Neural cell (in vitro differentiated cells): ENCODE results near the gene ESPNL. TPM values are rescaled to one million over a fixed set of nuclear protein-coding genes. Genes with fewer than 3 reads are reported as not detected.

Experiments
- H2AFZ ChIP-seq: fragments of 200-600, 300-800 bp; sonication (generic), shearing (Covaris generic); 2 replicates; pipeline ENCODE4 v1.6.0; 2014; ENCODE audit warnings: low read depth, mild to moderate bottlenecking, antibody characterized with exemption, low read length, moderate library complexity
- H3F3A ChIP-seq: fragments of 200-600 bp; shearing (Covaris generic); 2 replicates; pipeline ENCODE4 v1.6.1; 2016; ENCODE audit warnings: mild to moderate bottlenecking, moderate library complexity, mixed read lengths, antibody characterized with exemption, low read length; ENCODE audit not compliant: insufficient read depth, poor library complexity, severe bottlenecking
- H3K27ac ChIP-seq: fragments of 200-600, 300-800 bp; sonication (generic), shearing (Covaris generic); 2 replicates; pipeline ENCODE4 v1.5.1; 2014; ENCODE audit warnings: mild to moderate bottlenecking, low read length, moderate library complexity
- H3K27me3 ChIP-seq: fragments of 300-800, 200-600 bp; sonication (generic), shearing (Covaris generic); 2 replicates; pipeline ENCODE4 v1.6.0; 2014; ENCODE audit warnings: mild to moderate bottlenecking, low read depth, low read length, moderate library complexity; ENCODE audit not compliant: insufficient read depth
- H3K36me3 ChIP-seq: fragments of 300-800, 200-600 bp; sonication (generic), shearing (Covaris generic); 2 replicates; pipeline ENCODE4 v1.5.1; 2014; ENCODE audit warnings: mild to moderate bottlenecking, antibody characterized with exemption, low read length, moderate library complexity; ENCODE audit not compliant: insufficient read depth
- H3K4me2 ChIP-seq: fragments of 300-800, 200-600 bp; sonication (generic), shearing (Covaris generic); 2 replicates; pipeline ENCODE4 v1.6.0; 2014; ENCODE audit warnings: mild to moderate bottlenecking, low read length
- H3K4me3 ChIP-seq: fragments of 300-800, 200-600 bp; sonication (generic), shearing (Covaris generic); 2 replicates; pipeline ENCODE4 v1.5.1; 2014; ENCODE audit warnings: mild to moderate bottlenecking, low read length, moderate library complexity
- H3K79me2 ChIP-seq: fragments of 200-600 bp; shearing (Covaris generic); replicated peaks from 2 replicates; pipeline ENCODE4 v1.6.0; 2014; ENCODE audit warnings: mild to moderate bottlenecking, low read length, moderate library complexity; ENCODE audit not compliant: insufficient read depth
- H3K9ac ChIP-seq: fragments of 300-800, 200-600 bp; sonication (generic), shearing (Covaris generic); 2 replicates; pipeline ENCODE4 v1.6.1; 2016; ENCODE audit warnings: mild to moderate bottlenecking, low read length, mixed read lengths
- H3K9me2 ChIP-seq: fragments of 200-600 bp; shearing (Covaris generic); 2 replicates; pipeline ENCODE4 v1.6.1; 2016; ENCODE audit warnings: mild to moderate bottlenecking, low read length, mixed read lengths; ENCODE audit not compliant: insufficient read depth
- H3K9me3 ChIP-seq: fragments of 200-600, 300-800 bp; sonication (generic), shearing (Covaris generic); 2 replicates; pipeline ENCODE4 v1.6.1; 2016; ENCODE audit warnings: mild to moderate bottlenecking, mixed run types, low read length, moderate library complexity, mixed read lengths
- H4K20me1 ChIP-seq: fragments of 200-600 bp; shearing (Covaris generic); 2 replicates; pipeline ENCODE4 v1.6.1; 2016; ENCODE audit warnings: mild to moderate bottlenecking, mixed run types; ENCODE audit not compliant: insufficient read depth
- CTCF ChIP-seq: fragments of 450-650 bp; IDR thresholded peaks from 2 replicates; pipeline ENCODE4 v1.5.1; 2014; ENCODE audit warnings: antibody characterized with exemption, mild to moderate bottlenecking, moderate library complexity; ENCODE audit not compliant: poor library complexity, severe bottlenecking
- EP300 ChIP-seq: fragments of 450-650 bp; conservative IDR thresholded peaks from 2 replicates; pipeline ENCODE4 v1.6.1; 2014; ENCODE audit warnings: antibody characterized with exemption, mild to moderate bottlenecking, moderate library complexity; ENCODE audit not compliant: poor library complexity, severe bottlenecking
- EZH2 ChIP-seq: fragments of 200-600, 300-800 bp; shearing (Covaris generic), sonication (generic); IDR thresholded peaks from 2 replicates; pipeline ENCODE4 v1.6.1; 2014; ENCODE audit warnings: antibody characterized with exemption, low read length, borderline replicate concordance, mild to moderate bottlenecking; ENCODE audit not compliant: insufficient read depth, poor library complexity, severe bottlenecking
- MXI1 ChIP-seq: fragments of 450-650 bp; conservative IDR thresholded peaks from 2 replicates; pipeline ENCODE4 v1.6.1; 2014; ENCODE audit warnings: antibody characterized with exemption, mild to moderate bottlenecking; ENCODE audit not compliant: poor library complexity, severe bottlenecking
- POLR2AphosphoS5 ChIP-seq: IDR thresholded peaks from 2 replicates; pipeline ENCODE4 v1.6.1; 2012
- RAD21 ChIP-seq: fragments of 450-650 bp; conservative IDR thresholded peaks from 2 replicates; pipeline ENCODE4 v1.6.1; 2014; ENCODE audit warnings: antibody characterized with exemption, mild to moderate bottlenecking, moderate library complexity
- REST ChIP-seq: IDR thresholded peaks from 2 replicates; pipeline ENCODE4 v1.6.1; 2012; ENCODE audit warnings: borderline replicate concordance
- SMC3 ChIP-seq: fragments of 450-650 bp; conservative IDR thresholded peaks from 2 replicates; pipeline ENCODE4 v1.6.1; 2014; ENCODE audit warnings: antibody characterized with exemption, mild to moderate bottlenecking, moderate library complexity; ENCODE audit not compliant: poor library complexity
- TAF1 ChIP-seq: IDR thresholded peaks from 2 replicates; pipeline ENCODE4 v1.6.1; 2012; ENCODE audit warnings: low read depth
- polyA plus RNA-seq: library from polyadenylated mRNA; depleted of rRNA; stranded (reverse); fragments of >200 nt; gene quantifications from 2 replicates; pipeline ENCODE4 v1.2.3, GENCODE V29; 2014

ESPNL gene
- polyA plus RNA-seq, 1 donor from 2014 or later = 0.69 TPM

GRCh38 chr2:238069877-238070276 is 30.3 kb upstream of the ESPNL start:
- H2AFZ ChIP-seq = no peak overlapping the region
- H3K4me3 ChIP-seq = no peak overlapping the region
- no peaks in the 10 kb centered on the region for H3K9me3 ChIP-seq
- H3K4me2 ChIP-seq = no peak overlapping the region
- H4K20me1 ChIP-seq = no peaks in the 10 kb centered on the region
- no peak overlapping the region for H3K9ac ChIP-seq
- TF ChIP-seq CTCF = no peak
- no peak for TF ChIP-seq SMC3
- no peak for TF ChIP-seq EZH2
- no peak for TF ChIP-seq RAD21
- TF ChIP-seq TAF1 = no peak
- no peak for TF ChIP-seq POLR2AphosphoS5
- TF ChIP-seq MXI1 = no peak
- no peak for TF ChIP-seq REST
- TF ChIP-seq EP300 = no peak
- H3K27ac ChIP-seq = no peak overlapping the region
- no peaks in the 10 kb centered on the region for H3K9me2 ChIP-seq
- no peaks in the 10 kb centered on the region for H3K27me3 ChIP-seq
- H3K36me3 ChIP-seq = no peaks in the 10 kb centered on the region
- no peaks in the 10 kb centered on the region for H3K79me2 ChIP-seq
- H3F3A ChIP-seq = no peaks in the 10 kb centered on the region

- Histone ChIP-seq H3K27ac (no peak overlapping the region), H3K4me2 (no peak overlapping the region), H2AFZ (no peak overlapping the region), H3K4me3 (no peak overlapping the region), H3K27me3 (no peaks in the 10 kb centered on the region), H3F3A (no peaks in the 10 kb centered on the region), H3K9me3 (no peaks in the 10 kb centered on the region), H3K36me3 (no peaks in the 10 kb centered on the region), H3K9ac (no peak overlapping the region), H3K9me2 (no peaks in the 10 kb centered on the region), H4K20me1 (no peaks in the 10 kb centered on the region), H3K79me2 (peaks cover 2% of the 10 kb centered on the region)
- no peak for TF ChIP-seq CTCF
- TF ChIP-seq SMC3 = no peak
- no peak for TF ChIP-seq MXI1
- TF ChIP-seq EZH2 = no peak
- no peak for TF ChIP-seq TAF1
- no peak for TF ChIP-seq REST
- no peak for TF ChIP-seq POLR2AphosphoS5
- TF ChIP-seq RAD21 = no peak
- no peak for TF ChIP-seq EP300
These were observed 24.7 kb upstream of the ESPNL start for GRCh38 chr2:238075397-238075796.
